ENCODE results near the gene AXIN1. TPM values are rescaled to one million over a fixed set of nuclear protein-coding genes. Genes with fewer than 3 reads are reported as not detected.

AXIN1 gene
- polyA plus RNA-seq, 2 of the 4 experiments (the other 2 are of a cell fraction) = 8.7 to 19.3 TPM

DNA sequence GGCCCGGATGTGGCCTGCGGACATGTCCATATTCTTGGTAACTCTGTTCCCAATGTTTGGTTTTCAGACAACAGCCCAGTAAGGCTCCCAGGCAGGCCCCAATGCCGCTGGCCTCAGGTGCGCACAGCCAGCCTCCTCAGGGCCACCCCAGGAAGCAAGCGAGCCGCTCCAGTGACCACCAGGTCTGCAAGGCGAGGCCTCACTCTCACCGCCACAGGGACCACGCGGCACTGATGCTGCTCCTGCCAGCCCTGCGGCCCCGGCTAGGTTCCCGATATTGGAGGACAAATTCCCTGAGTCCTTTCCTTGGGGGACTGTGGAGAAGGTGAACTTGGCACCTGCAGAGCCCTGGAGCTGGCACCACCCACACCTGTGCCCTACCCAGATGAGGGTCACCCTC, 50.6 kb downstream of the AXIN1 start:
- no peak overlapping the region for H3K4me2 ChIP-seq
- TF ChIP-seq, protein P1, sequence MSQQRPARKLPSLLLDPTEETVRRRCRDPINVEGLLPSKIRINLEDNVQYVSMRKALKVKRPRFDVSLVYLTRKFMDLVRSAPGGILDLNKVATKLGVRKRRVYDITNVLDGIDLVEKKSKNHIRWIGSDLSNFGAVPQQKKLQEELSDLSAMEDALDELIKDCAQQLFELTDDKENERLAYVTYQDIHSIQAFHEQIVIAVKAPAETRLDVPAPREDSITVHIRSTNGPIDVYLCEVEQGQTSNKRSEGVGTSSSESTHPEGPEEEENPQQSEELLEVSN (IDR thresholded peaks at IDR 0.05; ENCODE audit: borderline replicate concordance, low read depth) = no peak
- no peak for TF ChIP-seq ZC3H11A (IDR thresholded peaks at IDR 0.05)
- TF ChIP-seq, protein P2, sequence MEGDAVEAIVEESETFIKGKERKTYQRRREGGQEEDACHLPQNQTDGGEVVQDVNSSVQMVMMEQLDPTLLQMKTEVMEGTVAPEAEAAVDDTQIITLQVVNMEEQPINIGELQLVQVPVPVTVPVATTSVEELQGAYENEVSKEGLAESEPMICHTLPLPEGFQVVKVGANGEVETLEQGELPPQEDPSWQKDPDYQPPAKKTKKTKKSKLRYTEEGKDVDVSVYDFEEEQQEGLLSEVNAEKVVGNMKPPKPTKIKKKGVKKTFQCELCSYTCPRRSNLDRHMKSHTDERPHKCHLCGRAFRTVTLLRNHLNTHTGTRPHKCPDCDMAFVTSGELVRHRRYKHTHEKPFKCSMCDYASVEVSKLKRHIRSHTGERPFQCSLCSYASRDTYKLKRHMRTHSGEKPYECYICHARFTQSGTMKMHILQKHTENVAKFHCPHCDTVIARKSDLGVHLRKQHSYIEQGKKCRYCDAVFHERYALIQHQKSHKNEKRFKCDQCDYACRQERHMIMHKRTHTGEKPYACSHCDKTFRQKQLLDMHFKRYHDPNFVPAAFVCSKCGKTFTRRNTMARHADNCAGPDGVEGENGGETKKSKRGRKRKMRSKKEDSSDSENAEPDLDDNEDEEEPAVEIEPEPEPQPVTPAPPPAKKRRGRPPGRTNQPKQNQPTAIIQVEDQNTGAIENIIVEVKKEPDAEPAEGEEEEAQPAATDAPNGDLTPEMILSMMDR (IDR thresholded peaks at IDR 0.05) = no peak
- no peak for DNase-seq (ENCODE audit: low read depth in 1 of 2, low spot score in 1 of 2)
- FAIRE-seq = no peak
- H3K4me1 ChIP-seq = no peaks in the 10 kb centered on the region
- no peak overlapping the region for H3K4me3 ChIP-seq
- H3K27ac ChIP-seq = no peak overlapping the region
- ATAC-seq = no peak
- no peaks in the 10 kb centered on the region for H3K9me3 ChIP-seq
- ChIA-PET POLR2A (no interaction called here), CTCF (interaction anchor here (0.9 to 1.3 kb wide), 3 partner anchors 8 to 205 kb away, joined by 3 to 4 read pairs (median 3); no protein-coding TSS in a partner anchor)
- WGBS (ENCODE audit: missing lambda C conversion rate) = 96% methylated on average over 11 of the region's 13 CpGs

DNA sequence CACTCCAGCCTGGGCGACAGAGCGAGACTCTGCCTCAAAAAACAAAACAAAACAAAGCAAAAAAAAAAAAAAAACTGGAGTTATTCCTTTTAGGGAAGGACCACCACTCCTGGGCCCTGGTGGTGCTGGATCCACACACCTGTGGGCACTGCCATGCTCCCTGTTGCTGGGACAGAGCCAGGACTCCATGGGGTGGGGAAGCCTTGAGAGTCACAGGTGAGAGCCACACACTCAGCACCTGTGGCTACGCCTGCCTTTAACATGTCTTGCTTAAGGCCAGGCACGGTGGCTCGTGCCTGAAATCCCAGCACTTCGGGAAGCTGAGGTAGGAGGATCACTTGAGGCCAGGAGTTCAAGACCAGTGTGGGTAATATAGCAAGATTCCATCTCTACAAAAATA, 51.3 kb downstream of the AXIN1 start:
- no peaks in the 10 kb centered on the region for H3K9me3 ChIP-seq
- H3K27ac ChIP-seq = no peak overlapping the region
- CTCF ChIA-PET = no interaction called here
- ATAC-seq (no peak), DNase-seq (ENCODE audit: low read depth in 1 of 2, low spot score in 1 of 2) (no peak), FAIRE-seq (no peak)
- 94% methylated on average over 6 of the region's 6 CpGs for WGBS (ENCODE audit: missing lambda C conversion rate)
- H3K4me3 ChIP-seq = no peak overlapping the region
- no peaks in the 10 kb centered on the region for H3K4me1 ChIP-seq
- no peak overlapping the region for H3K4me2 ChIP-seq
- POLR2A ChIA-PET = no interaction called here
- TF ChIP-seq, protein P3, sequence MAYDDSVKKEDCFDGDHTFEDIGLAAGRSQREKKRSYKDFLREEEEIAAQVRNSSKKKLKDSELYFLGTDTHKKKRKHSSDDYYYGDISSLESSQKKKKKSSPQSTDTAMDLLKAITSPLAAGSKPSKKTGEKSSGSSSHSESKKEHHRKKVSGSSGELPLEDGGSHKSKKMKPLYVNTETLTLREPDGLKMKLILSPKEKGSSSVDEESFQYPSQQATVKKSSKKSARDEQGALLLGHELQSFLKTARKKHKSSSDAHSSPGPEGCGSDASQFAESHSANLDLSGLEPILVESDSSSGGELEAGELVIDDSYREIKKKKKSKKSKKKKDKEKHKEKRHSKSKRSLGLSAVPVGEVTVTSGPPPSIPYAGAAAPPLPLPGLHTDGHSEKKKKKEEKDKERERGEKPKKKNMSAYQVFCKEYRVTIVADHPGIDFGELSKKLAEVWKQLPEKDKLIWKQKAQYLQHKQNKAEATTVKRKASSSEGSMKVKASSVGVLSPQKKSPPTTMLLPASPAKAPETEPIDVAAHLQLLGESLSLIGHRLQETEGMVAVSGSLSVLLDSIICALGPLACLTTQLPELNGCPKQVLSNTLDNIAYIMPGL (CRISPR knock-in tag; IDR thresholded peaks at IDR 0.05; ENCODE audit: borderline replicate concordance) = no peak
- TF ChIP-seq, protein P4, sequence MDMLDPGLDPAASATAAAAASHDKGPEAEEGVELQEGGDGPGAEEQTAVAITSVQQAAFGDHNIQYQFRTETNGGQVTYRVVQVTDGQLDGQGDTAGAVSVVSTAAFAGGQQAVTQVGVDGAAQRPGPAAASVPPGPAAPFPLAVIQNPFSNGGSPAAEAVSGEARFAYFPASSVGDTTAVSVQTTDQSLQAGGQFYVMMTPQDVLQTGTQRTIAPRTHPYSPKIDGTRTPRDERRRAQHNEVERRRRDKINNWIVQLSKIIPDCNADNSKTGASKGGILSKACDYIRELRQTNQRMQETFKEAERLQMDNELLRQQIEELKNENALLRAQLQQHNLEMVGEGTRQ (IDR thresholded peaks at IDR 0.05) = no peak
- TF ChIP-seq HOXA7 (CRISPR knock-in tag; IDR thresholded peaks at IDR 0.05) (no peak), HOXB13 (CRISPR knock-in tag; IDR thresholded peaks at IDR 0.05; ENCODE audit: low read depth) (no peak), NFE2L2 (conservative IDR thresholded peaks at IDR 0.05; ENCODE audit: low read length) (no peak)
- TF ChIP-seq, protein P5, sequence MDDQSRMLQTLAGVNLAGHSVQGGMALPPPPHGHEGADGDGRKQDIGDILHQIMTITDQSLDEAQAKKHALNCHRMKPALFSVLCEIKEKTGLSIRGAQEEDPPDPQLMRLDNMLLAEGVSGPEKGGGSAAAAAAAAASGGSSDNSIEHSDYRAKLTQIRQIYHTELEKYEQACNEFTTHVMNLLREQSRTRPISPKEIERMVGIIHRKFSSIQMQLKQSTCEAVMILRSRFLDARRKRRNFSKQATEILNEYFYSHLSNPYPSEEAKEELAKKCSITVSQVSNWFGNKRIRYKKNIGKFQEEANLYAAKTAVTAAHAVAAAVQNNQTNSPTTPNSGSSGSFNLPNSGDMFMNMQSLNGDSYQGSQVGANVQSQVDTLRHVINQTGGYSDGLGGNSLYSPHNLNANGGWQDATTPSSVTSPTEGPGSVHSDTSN (IDR thresholded peaks at IDR 0.05) = no peak

DNA sequence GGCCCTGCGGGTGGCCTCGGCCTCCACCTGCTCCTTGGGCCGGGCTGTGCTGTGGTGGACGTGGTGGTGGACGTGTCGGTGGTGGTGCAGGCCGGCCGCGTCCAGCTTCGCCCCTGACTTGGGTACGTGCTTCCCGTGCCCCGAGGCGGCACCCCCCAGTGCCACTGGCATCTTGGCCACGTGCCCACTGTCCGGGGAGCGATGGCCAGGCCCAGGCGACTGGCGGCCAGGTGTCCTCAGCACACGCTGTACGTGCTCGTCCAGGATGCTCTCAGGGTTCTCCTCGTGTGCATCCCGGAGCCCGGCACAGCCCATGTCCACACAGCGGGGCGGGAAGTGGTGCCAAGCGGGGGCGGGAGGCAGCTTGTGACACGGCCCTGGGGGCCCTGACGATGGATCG, 54.7 kb downstream of the AXIN1 start:
- Histone ChIP-seq H3K9me3 (no peaks in the 10 kb centered on the region), H3K4me3 (no peak overlapping the region), H3K4me1 (no peaks in the 10 kb centered on the region), H3K4me2 (no peak overlapping the region), H3K27ac (no peak overlapping the region)
- CTCF ChIA-PET = interaction anchor here (1.5 to 2.6 kb wide), 3 partner anchors 12 to 21 kb away, joined by 3 to 8 read pairs (median 6); no protein-coding TSS in a partner anchor
- WGBS (ENCODE audit: missing lambda C conversion rate) = 91% methylated on average over 26 of the region's 32 CpGs
- POLR2A ChIA-PET = no interaction called here
- DNase-seq (ENCODE audit: low read depth in 1 of 2, low spot score in 1 of 2) (no peak), FAIRE-seq (no peak), ATAC-seq (peak in 1 of 2 experiments; percentile 15; a peak in 1 of 6 replicates)
- no peak for TF ChIP-seq JUNB (IDR thresholded peaks at IDR 0.05)
- TF ChIP-seq EP300 (IDR thresholded peaks at IDR 0.05) = no peak
- no peak for TF ChIP-seq KDM1A (IDR thresholded peaks at IDR 0.05; ENCODE audit: low read depth)
- no peak for TF ChIP-seq CHD2 (IDR thresholded peaks at IDR 0.05; ENCODE audit: low read length, partially characterized antibody)
- no peak for TF ChIP-seq RAD21 (conservative IDR thresholded peaks at IDR 0.05 in 1 of 2, IDR thresholded peaks at IDR 0.05 in 1 of 2)
- TF ChIP-seq, protein P5 (IDR thresholded peaks at IDR 0.05) = no peak
- TF ChIP-seq CEBPB (IDR thresholded peaks at IDR 0.05) = no peak
- TF ChIP-seq RFX5 (IDR thresholded peaks at IDR 0.05) = no peak
- no peak for TF ChIP-seq POLR2AphosphoS2 (conservative IDR thresholded peaks at IDR 0.05; ENCODE audit: low read length)
- no peak for TF ChIP-seq MYC (IDR thresholded peaks at IDR 0.05; ENCODE audit: borderline replicate concordance, low read length)
- TF ChIP-seq, protein P2 (IDR thresholded peaks at IDR 0.05) = no peak
- no peak for TF ChIP-seq ZSCAN20 (CRISPR knock-in tag; IDR thresholded peaks at IDR 0.05)
- TF ChIP-seq CHD4 (IDR thresholded peaks at IDR 0.05; ENCODE audit: borderline replicate concordance) = no peak
- TF ChIP-seq, protein P4 (IDR thresholded peaks at IDR 0.05) = no peak
- no peak for TF ChIP-seq CBX8 (IDR thresholded peaks at IDR 0.05)
